H9 (cell line): ENCODE results near the gene SETD7. TPM values are rescaled to one million over a fixed set of nuclear protein-coding genes. Genes with fewer than 3 reads are reported as not detected.

Experiments used
- DNase-seq: peaks from one replicate; pipeline ENCODE4 v3.0.0-alpha.2; 2017
- H2AFZ ChIP-seq: one replicate; pipeline ENCODE4 v1.6.1; 2013; ENCODE audit warnings: mild to moderate bottlenecking, low read length, control low read depth, moderate library complexity
- H2AK5ac ChIP-seq: 2 replicates; pipeline ENCODE4 v1.6.1; 2013; ENCODE audit warnings: low read length, control low read depth, mixed read lengths; ENCODE audit not compliant: insufficient read length
- H2BK120ac ChIP-seq: one replicate; pipeline ENCODE4 v1.6.1; 2013; ENCODE audit warnings: low read depth, mild to moderate bottlenecking, low read length, control low read depth, inconsistent platforms; ENCODE audit not compliant: poor library complexity, severe bottlenecking
- H2BK12ac ChIP-seq: 2 replicates; pipeline ENCODE4 v1.6.1; 2013; ENCODE audit warnings: low read length, control low read depth, mixed read lengths, low read depth; ENCODE audit not compliant: insufficient read length
- H2BK15ac ChIP-seq: 2 replicates; pipeline ENCODE4 v1.6.1; 2013; ENCODE audit warnings: low read depth, low read length, control low read depth
- H2BK20ac ChIP-seq: one replicate; pipeline ENCODE4 v1.6.1; 2013; ENCODE audit warnings: low read depth, mild to moderate bottlenecking, low read length, control low read depth, inconsistent platforms; ENCODE audit not compliant: poor library complexity, severe bottlenecking
- H2BK5ac ChIP-seq: 2 replicates; pipeline ENCODE4 v1.6.1; 2013; ENCODE audit warnings: low read length, control low read depth, mixed read lengths; ENCODE audit not compliant: insufficient read length
- H3K14ac ChIP-seq: 2 replicates; pipeline ENCODE4 v1.6.1; 2013; ENCODE audit warnings: low read length, control low read depth; ENCODE audit not compliant: insufficient read depth
- H3K18ac ChIP-seq: 2 replicates; pipeline ENCODE4 v1.6.1; 2013; ENCODE audit warnings: low read depth, mild to moderate bottlenecking, mixed read lengths, low read length, control low read depth; ENCODE audit not compliant: insufficient read length
- H3K23ac ChIP-seq: 2 replicates; pipeline ENCODE4 v1.6.1; 2013; ENCODE audit warnings: low read length, control low read depth, mixed read lengths, low read depth; ENCODE audit not compliant: insufficient read length
- H3K23me2 ChIP-seq: 2 replicates; pipeline ENCODE4 v1.6.1; 2013; ENCODE audit warnings: low read depth, mild to moderate bottlenecking, mixed read lengths, low read length, control low read depth; ENCODE audit not compliant: insufficient read length, poor library complexity, severe bottlenecking
- H3K27ac ChIP-seq: 2 replicates; pipeline ENCODE4 v1.5.1; 2013; ENCODE audit warnings: low read length, control low read depth, mixed read lengths, low read depth; ENCODE audit not compliant: insufficient read length
- H3K27me3 ChIP-seq: 2 replicates; pipeline ENCODE4 v1.6.1; 2013; ENCODE audit warnings: low read length, control low read depth, inconsistent platforms; ENCODE audit not compliant: insufficient read depth
- H3K4ac ChIP-seq: 2 replicates; pipeline ENCODE4 v1.6.1; 2013; ENCODE audit warnings: low read depth, mild to moderate bottlenecking, control low read depth, inconsistent platforms, low read length, moderate library complexity
- H3K4me1 ChIP-seq: 2 replicates; pipeline ENCODE4 v1.6.1; 2013; ENCODE audit warnings: low read length, control low read depth, inconsistent platforms; ENCODE audit not compliant: insufficient read depth
- H3K4me2 ChIP-seq: 2 replicates; pipeline ENCODE4 v1.6.1; 2013; ENCODE audit warnings: low read length, control low read depth, mixed read lengths; ENCODE audit not compliant: insufficient read length, insufficient read depth
- H3K56ac ChIP-seq: 2 replicates; pipeline ENCODE4 v1.6.1; 2013; ENCODE audit warnings: low read depth, mild to moderate bottlenecking, mixed read lengths, low read length, control low read depth; ENCODE audit not compliant: insufficient read length
- H3K79me1 ChIP-seq: 2 replicates; pipeline ENCODE4 v1.6.1; 2013; ENCODE audit warnings: low read depth, mild to moderate bottlenecking, moderate library complexity, low read length, control low read depth, inconsistent platforms; ENCODE audit not compliant: insufficient read depth, poor library complexity, severe bottlenecking
- H3K79me2 ChIP-seq: 2 replicates; pipeline ENCODE4 v1.6.1; 2013; ENCODE audit warnings: low read length, control low read depth, inconsistent platforms; ENCODE audit not compliant: insufficient read depth
- H3K9ac ChIP-seq: 2 replicates; pipeline ENCODE4 v1.6.1; 2013; ENCODE audit warnings: low read length, control low read depth, mixed read lengths; ENCODE audit not compliant: insufficient read length; ENCODE audit errors: extremely low read depth
- H3K9me3 ChIP-seq: one replicate; pipeline ENCODE4 v1.6.1; 2013; ENCODE audit warnings: low read depth, low read length, inconsistent platforms; ENCODE audit not compliant: control insufficient read depth
- H3T11ph ChIP-seq: one replicate; pipeline ENCODE4 v1.6.1; 2013; ENCODE audit warnings: mild to moderate bottlenecking, low read length, control low read depth, inconsistent platforms
- H4K20me1 ChIP-seq: one replicate; pipeline ENCODE4 v1.6.1; 2013; ENCODE audit not compliant: control insufficient read depth, insufficient read length, insufficient read depth
- H4K5ac ChIP-seq: 2 replicates; pipeline ENCODE4 v1.6.1; 2013; ENCODE audit warnings: low read depth, mild to moderate bottlenecking, mixed read lengths, low read length, control low read depth; ENCODE audit not compliant: insufficient read length
- H4K8ac ChIP-seq: replicated peaks from 2 replicates; pipeline ENCODE4 v1.6.1; 2013; ENCODE audit warnings: low read length, control low read depth, mixed read lengths, low read depth; ENCODE audit not compliant: insufficient read length
- H4K91ac ChIP-seq: 2 replicates; pipeline ENCODE4 v1.6.1; 2013; ENCODE audit warnings: low read depth, mild to moderate bottlenecking, moderate library complexity, mixed read lengths, low read length, control low read depth; ENCODE audit not compliant: insufficient read length
- H3K27ac Mint-ChIP-seq, 3 experiments: 2 replicates in 2 of 3; 3 replicates in 1 of 3; pipeline ENCODE4 v1.8.0; 2020 to 2021; ENCODE audit warnings: mixed read lengths in 3 of 3, mild to moderate bottlenecking in 1 of 3, moderate library complexity in 1 of 3
- H3K27me3 Mint-ChIP-seq: 2 replicates; pipeline ENCODE4 v1.8.0; 2021; ENCODE audit warnings: low read depth, mild to moderate bottlenecking, moderate library complexity, mixed read lengths
- H3K36me3 Mint-ChIP-seq, 3 experiments: 2 replicates in 2 of 3; 3 replicates in 1 of 3; pipeline ENCODE4 v1.8.0; 2020 to 2021; ENCODE audit warnings: low read depth in 3 of 3, mixed read lengths in 3 of 3; ENCODE audit not compliant: insufficient read depth in 1 of 3
- H3K4me1 Mint-ChIP-seq, 2 experiments: 2 replicates each; pipeline ENCODE4 v1.8.0; 2020; ENCODE audit warnings: mixed read lengths in 2 of 2
- H3K4me3 Mint-ChIP-seq, 2 experiments: 2 replicates in 1 of 2; 3 replicates in 1 of 2; pipeline ENCODE4 v1.8.0; 2020 to 2021; ENCODE audit warnings: mild to moderate bottlenecking in 2 of 2, mixed read lengths in 2 of 2, moderate library complexity in 1 of 2
- H3K9me3 Mint-ChIP-seq, 2 experiments: 2 replicates in 1 of 2; 3 replicates in 1 of 2; pipeline ENCODE4 v1.8.0; 2020; ENCODE audit warnings: mild to moderate bottlenecking in 2 of 2, mixed read lengths in 2 of 2, moderate library complexity in 1 of 2
- CTCF ChIP-seq: fragments of 200-600 bp; sonication (generic); conservative IDR thresholded peaks from 3 replicates; pipeline ENCODE4 v1.8.0; 2021; ENCODE audit warnings: antibody characterized with exemption, mild to moderate bottlenecking
- WGBS: extraction: QIAGEN DNeasy Blood & Tissue Kit; methylation state at CpG from one replicate; pipeline ENCODE4 v1.1.7; 2013; ENCODE audit warnings: missing lambda C conversion rate, low lambda C conversion rate, mixed read lengths; ENCODE audit not compliant: insufficient read length; ENCODE audit errors: extremely low coverage; 5-methylcytosine and 5-hydroxymethylcytosine counted together
- total RNA-seq: library from RNA; stranded (reverse); gene quantifications from 2 replicates; pipeline ENCODE4 v1.2.1, GENCODE V29; 2021

Gene SETD7
- total RNA-seq, 1 experiment from 2014 or later, result 1.5 TPM

GRCh38 chr4:139493176-139493575 lies 62.8 kb downstream of the SETD7 start:
- no peak overlapping the region for H3K4me2 ChIP-seq
- no peaks in the 10 kb centered on the region for H3K79me1 ChIP-seq
- no CpG with 5 or more reads among the region's 4 CpGs for WGBS
- no peaks in the 10 kb centered on the region for H3K27me3 ChIP-seq
- H3K23ac ChIP-seq, result no peak overlapping the region
- no peak overlapping the region for H2AK5ac ChIP-seq
- no peak for DNase-seq
- no peak overlapping the region for H4K5ac ChIP-seq
- no peak overlapping the region for H2AFZ ChIP-seq
- no peak overlapping the region for H3K18ac ChIP-seq
- Mint-ChIP-seq H3K9me3 (no peaks in the 10 kb centered on the region; a peak in 1 of 5 replicates), H3K36me3 (no peaks in the 10 kb centered on the region), H3K4me1 (peaks cover 9 to 12% of the 10 kb centered on the region in 2 experiments), H3K4me3 (no peak overlapping the region), H3K27me3 (no peaks in the 10 kb centered on the region; the same call in 1 of the 2 replicates), H3K27ac (peak overlapping the region in 2 of 3 experiments; percentile 10 to 31; a peak in 3 of 7 replicates)
- no peak overlapping the region for H4K8ac ChIP-seq
- no peak overlapping the region for H2BK120ac ChIP-seq
- no peak overlapping the region for H2BK15ac ChIP-seq
- H3K79me2 ChIP-seq, result no peaks in the 10 kb centered on the region
- no peak overlapping the region for H3K4ac ChIP-seq
- no peak overlapping the region for H3K14ac ChIP-seq
- H3K4me1 ChIP-seq, result peaks cover 3% of the 10 kb centered on the region; the same call in 1 of the 2 replicates
- H2BK20ac ChIP-seq, result no peak overlapping the region
- no peaks in the 10 kb centered on the region for H3K23me2 ChIP-seq
- H2BK12ac ChIP-seq, result no peak overlapping the region
- H3K27ac ChIP-seq, result no peak overlapping the region
- H3K9ac ChIP-seq, result no peak overlapping the region
- H4K91ac ChIP-seq, result no peak overlapping the region
- TF ChIP-seq CTCF, result no peak
- H3K56ac ChIP-seq, result no peak overlapping the region
- H2BK5ac ChIP-seq, result no peak overlapping the region
- H3T11ph ChIP-seq, result no peak overlapping the region
- no peaks in the 10 kb centered on the region for H3K9me3 ChIP-seq
- no peaks in the 10 kb centered on the region for H4K20me1 ChIP-seq
